Ectodermal cell (in vitro differentiated cells): ENCODE measurements around the gene MED13L.

Experiments used
- H3K27ac ChIP-seq: 2 replicates; pipeline ENCODE4 v1.7.0; 2013; ENCODE audit warnings: mild to moderate bottlenecking, low read depth, low read length; ENCODE audit not compliant: insufficient read depth, poor library complexity, severe bottlenecking
- H3K27me3 ChIP-seq: 2 replicates; pipeline ENCODE4 v1.7.0; 2013; ENCODE audit warnings: mild to moderate bottlenecking, low read length; ENCODE audit not compliant: insufficient read depth, control insufficient read depth, poor library complexity, severe bottlenecking
- H3K36me3 ChIP-seq: one replicate; pipeline ENCODE4 v1.7.0; 2013; ENCODE audit warnings: low read length; ENCODE audit not compliant: control insufficient read depth, insufficient read depth
- H3K4me1 ChIP-seq: one replicate; pipeline ENCODE4 v1.7.0; 2013; ENCODE audit warnings: low read length; ENCODE audit not compliant: control insufficient read depth, insufficient read depth
- H3K4me3 ChIP-seq: 2 replicates; pipeline ENCODE4 v1.7.0; 2013; ENCODE audit warnings: low read depth, low read length, control low read depth; ENCODE audit not compliant: insufficient read depth
- H3K9me3 ChIP-seq: 2 replicates; pipeline ENCODE4 v1.7.0; 2013; ENCODE audit warnings: mild to moderate bottlenecking, low read length, moderate library complexity; ENCODE audit not compliant: control insufficient read depth
- WGBS, 2 experiments: methylation state at CpG; one replicate each; pipeline ENCODE4 v1.1.7; 2013; ENCODE audit warnings: missing lambda C conversion rate in 2 of 2; 5-methylcytosine and 5-hydroxymethylcytosine counted together

Gene MED13L

GRCh38 chr12:115960868-115961802, 316.4 kb downstream of the MED13L start:
- Histone ChIP-seq H3K27me3 (no peaks in the 10 kb centered on the region), H3K36me3 (peaks cover 22% of the 10 kb centered on the region), H3K9me3 (no peaks in the 10 kb centered on the region), H3K4me3 (no peak overlapping the region), H3K4me1 (no peaks in the 10 kb centered on the region), H3K27ac (no peak overlapping the region)
- WGBS, 2 experiments = 95 to 98% methylated on average over 12 of the region's 12 CpGs

GRCh38 chr12:115957686-115958290, 319.7 kb downstream of the MED13L start:
- Histone ChIP-seq H3K4me3 (no peak overlapping the region), H3K27ac (no peak overlapping the region), H3K36me3 (peaks cover 11% of the 10 kb centered on the region), H3K27me3 (no peaks in the 10 kb centered on the region), H3K9me3 (no peaks in the 10 kb centered on the region), H3K4me1 (no peaks in the 10 kb centered on the region)
- 95% methylated on average over 6 of the region's 6 CpGs for WGBS, 2 experiments

GRCh38 chr12:115956659-115957058, 320.8 kb downstream of the MED13L start:
- H3K4me3 ChIP-seq = no peak overlapping the region
- no peak overlapping the region for H3K27ac ChIP-seq
- 95 to 97% methylated on average over 4 of the region's 4 CpGs for whole genome bisulfite sequencing, 2 experiments
- H3K27me3 ChIP-seq = no peaks in the 10 kb centered on the region
- peaks cover 11% of the 10 kb centered on the region for H3K36me3 ChIP-seq
- H3K9me3 ChIP-seq = no peaks in the 10 kb centered on the region
- no peaks in the 10 kb centered on the region for H3K4me1 ChIP-seq

- Histone ChIP-seq H3K9me3 (no peaks in the 10 kb centered on the region), H3K4me1 (no peaks in the 10 kb centered on the region), H3K27ac (no peak overlapping the region), H3K36me3 (peaks cover 10% of the 10 kb centered on the region), H3K4me3 (no peak overlapping the region), H3K27me3 (no peaks in the 10 kb centered on the region)
- WGBS, 2 experiments = 83 to 85% methylated on average over 2 to 3 of the region's 3 CpGs
These were observed 321.3 kb downstream of the MED13L start for GRCh38 chr12:115956236-115956635.

- H3K27me3 ChIP-seq = no peaks in the 10 kb centered on the region
- H3K27ac ChIP-seq = no peak overlapping the region
- no peak overlapping the region for H3K4me3 ChIP-seq
- peaks cover under 1% of the 10 kb centered on the region for H3K4me1 ChIP-seq
- no peaks in the 10 kb centered on the region for H3K36me3 ChIP-seq
- 92 to 95% methylated on average over 6 of the region's 6 CpGs for WGBS, 2 experiments
- no peaks in the 10 kb centered on the region for H3K9me3 ChIP-seq
These were observed 324.0 kb downstream of the MED13L start for GRCh38 chr12:115953450-115953849.

GRCh38 chr12:115953031-115953430, 324.5 kb downstream of the MED13L start:
- no peaks in the 10 kb centered on the region for H3K9me3 ChIP-seq
- no peaks in the 10 kb centered on the region for H3K27me3 ChIP-seq
- H3K4me3 ChIP-seq = no peak overlapping the region
- no peak overlapping the region for H3K27ac ChIP-seq
- WGBS, 2 experiments = 92% methylated on average over 7 of the region's 7 CpGs
- H3K36me3 ChIP-seq = no peaks in the 10 kb centered on the region
- peaks cover 5% of the 10 kb centered on the region for H3K4me1 ChIP-seq

GRCh38 chr12:115950959-115951358, 326.5 kb downstream of the MED13L start:
- 94 to 95% methylated on average over 9 of the region's 9 CpGs for WGBS, 2 experiments
- Histone ChIP-seq H3K27ac (no peak overlapping the region), H3K36me3 (no peaks in the 10 kb centered on the region), H3K4me3 (no peak overlapping the region), H3K27me3 (no peaks in the 10 kb centered on the region), H3K9me3 (no peaks in the 10 kb centered on the region), H3K4me1 (peaks cover 7% of the 10 kb centered on the region)

- H3K36me3 ChIP-seq = no peaks in the 10 kb centered on the region
- WGBS, 2 experiments = 93 to 96% methylated on average over 8 of the region's 8 CpGs
- no peaks in the 10 kb centered on the region for H3K9me3 ChIP-seq
These were observed 327.8 kb downstream of the MED13L start for GRCh38 chr12:115949675-115950074.

GRCh38 chr12:115947696-115948062, 329.8 kb downstream of the MED13L start:
- WGBS, 2 experiments = 83% methylated on average over 12 of the region's 12 CpGs
- Histone ChIP-seq H3K9me3 (no peaks in the 10 kb centered on the region), H3K27ac (no peak overlapping the region), H3K36me3 (no peaks in the 10 kb centered on the region), H3K4me3 (no peak overlapping the region), H3K27me3 (no peaks in the 10 kb centered on the region), H3K4me1 (peaks cover 7% of the 10 kb centered on the region)

More at GRCh38 chr12:115949675-115950074, 327.8 kb downstream of the MED13L start:
- Histone ChIP-seq H3K27me3 (no peaks in the 10 kb centered on the region), H3K4me1 (peaks cover 7% of the 10 kb centered on the region), H3K27ac (no peak overlapping the region), H3K4me3 (no peak overlapping the region)

- H3K27ac ChIP-seq = no peak overlapping the region
- no peaks in the 10 kb centered on the region for H3K27me3 ChIP-seq
- H3K9me3 ChIP-seq = no peaks in the 10 kb centered on the region
- H3K4me1 ChIP-seq = peaks cover 7% of the 10 kb centered on the region
- H3K36me3 ChIP-seq = no peaks in the 10 kb centered on the region
- no peak overlapping the region for H3K4me3 ChIP-seq
- WGBS, 2 experiments = 87% methylated on average over 19 of the region's 19 CpGs
These were observed 330.4 kb downstream of the MED13L start for GRCh38 chr12:115946867-115947695.
